Measurements from ENCODE around the gene RFC2.

The RFC2 gene

DNA sequence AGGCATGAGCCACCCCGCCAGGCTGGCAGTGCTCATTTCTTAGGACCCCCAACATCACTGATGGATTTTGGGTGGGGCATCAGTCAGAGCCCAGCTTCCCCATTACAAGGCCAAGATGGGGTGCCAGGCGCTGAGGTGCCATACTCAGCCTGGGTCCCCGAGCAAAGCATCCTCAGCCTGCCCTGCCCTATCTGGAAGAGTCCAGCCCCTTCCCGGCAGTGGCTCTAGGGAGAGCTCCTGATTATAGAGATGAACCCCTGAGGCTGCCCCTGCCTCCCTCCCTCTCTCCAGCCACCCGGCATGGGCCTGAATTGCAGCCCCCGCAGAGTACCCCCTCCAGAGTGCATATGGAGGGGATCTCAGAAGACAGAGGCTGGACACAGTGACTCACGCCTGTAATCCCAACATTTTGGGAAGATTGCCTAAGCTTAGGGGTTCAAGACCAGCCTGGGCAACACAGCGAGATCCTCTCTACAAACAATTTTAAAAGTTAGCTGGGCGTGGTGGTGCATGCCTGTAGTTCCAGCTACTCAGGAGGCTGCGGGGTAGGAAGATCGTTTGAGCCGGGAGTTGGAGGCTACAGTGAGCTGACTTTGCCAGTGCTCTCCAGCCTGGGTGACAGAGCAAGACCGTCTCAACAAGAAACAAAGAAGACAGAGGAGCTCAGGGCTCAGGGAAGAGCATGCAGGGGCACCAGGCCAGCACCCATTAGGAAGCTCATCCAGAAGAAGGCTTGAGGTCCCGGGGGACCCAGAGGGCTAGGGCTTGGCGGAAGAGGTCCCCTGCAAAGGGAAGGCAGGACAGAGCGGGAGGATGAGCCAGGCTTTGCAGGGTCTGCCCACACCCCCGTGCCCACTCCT, 31.1 kb downstream of the RFC2 start:
- peaks cover 0 to 39% (median 0%) of the 10 kb centered on the region in 3 donors for H3K36me3 ChIP-seq
- no peaks in the 10 kb centered on the region for H3K27me3 ChIP-seq
- intact Hi-C loops (cut with DNase I; ENCODE audit: low total_unique reads) = no loop called here
- no peaks in the 10 kb centered on the region for H3K9me3 ChIP-seq
- no peak overlapping the region for H3K4me3 ChIP-seq
- no peaks in the 10 kb centered on the region for H3K4me1 ChIP-seq
- H3K27ac ChIP-seq = no peak overlapping the region
- DNase-seq = no peak
- TF ChIP-seq, protein P1, sequence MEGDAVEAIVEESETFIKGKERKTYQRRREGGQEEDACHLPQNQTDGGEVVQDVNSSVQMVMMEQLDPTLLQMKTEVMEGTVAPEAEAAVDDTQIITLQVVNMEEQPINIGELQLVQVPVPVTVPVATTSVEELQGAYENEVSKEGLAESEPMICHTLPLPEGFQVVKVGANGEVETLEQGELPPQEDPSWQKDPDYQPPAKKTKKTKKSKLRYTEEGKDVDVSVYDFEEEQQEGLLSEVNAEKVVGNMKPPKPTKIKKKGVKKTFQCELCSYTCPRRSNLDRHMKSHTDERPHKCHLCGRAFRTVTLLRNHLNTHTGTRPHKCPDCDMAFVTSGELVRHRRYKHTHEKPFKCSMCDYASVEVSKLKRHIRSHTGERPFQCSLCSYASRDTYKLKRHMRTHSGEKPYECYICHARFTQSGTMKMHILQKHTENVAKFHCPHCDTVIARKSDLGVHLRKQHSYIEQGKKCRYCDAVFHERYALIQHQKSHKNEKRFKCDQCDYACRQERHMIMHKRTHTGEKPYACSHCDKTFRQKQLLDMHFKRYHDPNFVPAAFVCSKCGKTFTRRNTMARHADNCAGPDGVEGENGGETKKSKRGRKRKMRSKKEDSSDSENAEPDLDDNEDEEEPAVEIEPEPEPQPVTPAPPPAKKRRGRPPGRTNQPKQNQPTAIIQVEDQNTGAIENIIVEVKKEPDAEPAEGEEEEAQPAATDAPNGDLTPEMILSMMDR (IDR thresholded peaks at IDR 0.05) = no peak

DNA sequence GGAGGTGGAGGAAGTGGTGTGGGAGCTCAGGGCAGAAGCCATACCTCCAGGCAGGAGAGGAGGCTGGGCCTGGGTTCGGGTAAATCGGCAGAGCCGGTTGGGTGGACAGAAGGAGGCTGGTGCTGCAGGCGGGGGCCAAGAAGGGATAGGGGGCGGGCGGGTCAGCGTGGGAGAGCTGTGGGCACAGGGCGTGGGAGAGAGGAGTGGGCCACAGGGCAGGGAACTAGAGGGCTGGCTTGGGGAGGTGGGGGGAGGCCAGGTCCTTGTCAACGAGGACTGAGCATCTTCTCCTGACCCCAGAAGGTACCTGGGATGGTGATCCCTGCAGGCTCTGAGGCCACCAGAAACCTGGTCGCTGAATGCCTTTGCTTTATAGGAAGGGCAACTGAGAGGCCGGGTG, 32.5 kb downstream of the RFC2 start:
- Histone ChIP-seq H3K27ac (no peak overlapping the region), H3K9me3 (no peaks in the 10 kb centered on the region), H3K36me3 (peaks cover 0 to 27% (median 0%) of the 10 kb centered on the region in 3 donors), H3K27me3 (no peaks in the 10 kb centered on the region), H3K4me3 (no peak overlapping the region), H3K4me1 (no peaks in the 10 kb centered on the region)
- intact Hi-C loops (cut with DNase I; ENCODE audit: low total_unique reads) = no loop called here
- no peak for DNase-seq
- TF ChIP-seq, protein P1 (IDR thresholded peaks at IDR 0.05) = no peak

DNA sequence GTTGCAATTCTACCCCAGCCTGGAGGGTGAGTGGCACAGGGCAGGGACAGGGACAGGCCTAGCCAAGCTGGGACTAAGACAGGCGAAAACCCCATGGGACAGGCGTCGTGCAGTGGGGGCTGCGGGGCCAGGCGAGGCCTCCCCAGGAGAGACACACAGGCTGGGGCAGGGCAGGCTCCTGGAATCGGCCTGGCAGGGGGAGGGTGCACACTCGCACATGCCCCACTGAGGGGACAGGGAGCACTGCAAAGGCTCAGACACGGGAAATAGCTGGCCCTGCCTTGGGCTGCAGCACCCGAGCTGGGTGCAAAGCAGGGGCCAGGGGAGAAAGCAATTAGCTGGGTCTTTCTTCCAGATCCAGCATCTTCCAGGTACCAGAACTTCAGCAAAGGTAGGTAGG, 34.0 kb downstream of the RFC2 start:
- intact Hi-C loops (cut with DNase I; ENCODE audit: low total_unique reads) = no loop called here
- TF ChIP-seq, protein P1 (IDR thresholded peaks at IDR 0.05) = no peak
- no peaks in the 10 kb centered on the region for H3K9me3 ChIP-seq
- no peak overlapping the region for H3K4me3 ChIP-seq
- no peak for DNase-seq
- H3K36me3 ChIP-seq = peaks cover 0 to 13% (median 0%) of the 10 kb centered on the region in 3 donors
- peaks cover 0 to 2% of the 10 kb centered on the region in 2 donors for H3K27me3 ChIP-seq
- H3K4me1 ChIP-seq = no peaks in the 10 kb centered on the region
- H3K27ac ChIP-seq = no peak overlapping the region

DNA sequence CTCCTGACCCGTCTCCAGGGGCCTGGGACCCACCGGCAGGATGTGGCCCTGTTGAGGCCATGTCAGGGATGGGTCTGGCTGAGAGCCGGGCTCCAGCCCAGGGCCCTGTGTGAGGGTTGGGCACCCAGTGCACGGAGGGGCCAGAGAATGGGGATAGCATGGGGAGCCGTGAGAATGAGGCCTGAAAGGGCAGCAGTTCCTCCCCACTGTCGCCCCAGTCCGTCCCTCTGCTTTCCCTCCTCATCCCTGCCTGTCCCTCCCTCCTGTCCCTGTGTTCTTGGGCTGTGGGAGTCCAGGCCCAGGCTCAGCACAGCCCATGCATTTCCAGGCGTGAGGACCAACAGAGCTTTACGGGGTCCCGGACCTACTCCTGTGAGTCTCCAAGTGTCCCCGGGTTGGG, 34.8 kb downstream of the RFC2 start:
- no peak overlapping the region for H3K4me3 ChIP-seq
- DNase-seq = no peak
- TF ChIP-seq, protein P1 (IDR thresholded peaks at IDR 0.05) = no peak
- peaks cover 0 to 4% (median 0%) of the 10 kb centered on the region in 3 donors for H3K36me3 ChIP-seq
- H3K9me3 ChIP-seq = no peaks in the 10 kb centered on the region
- H3K27me3 ChIP-seq = peaks cover 0 to 5% of the 10 kb centered on the region in 2 donors
- intact Hi-C loops (cut with DNase I; ENCODE audit: low total_unique reads) = no loop called here
- no peaks in the 10 kb centered on the region for H3K4me1 ChIP-seq
- H3K27ac ChIP-seq = no peak overlapping the region

DNA sequence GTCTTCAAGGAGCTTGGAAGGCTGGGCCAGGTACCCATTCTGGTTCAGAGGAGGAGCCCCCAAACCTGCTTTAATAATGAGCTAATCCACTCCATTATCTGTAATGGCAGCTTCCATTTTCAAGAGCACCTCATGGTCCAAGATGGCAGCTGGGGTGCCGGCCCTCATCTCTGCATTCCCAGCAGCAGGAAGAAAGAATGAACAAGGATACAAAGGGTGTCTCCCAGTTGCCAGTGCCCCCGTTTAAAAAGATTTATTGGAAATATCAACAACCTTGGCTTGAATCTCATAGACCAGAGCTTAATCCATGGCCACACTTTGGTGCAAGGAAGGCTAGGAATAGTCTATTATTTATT, 35.9 kb downstream of the RFC2 start:
- H3K27me3 ChIP-seq = peaks cover 0 to 5% of the 10 kb centered on the region in 2 donors
- no peaks in the 10 kb centered on the region for H3K36me3 ChIP-seq
- H3K27ac ChIP-seq = no peak overlapping the region
- TF ChIP-seq, protein P1 (IDR thresholded peaks at IDR 0.05) = no peak
- H3K9me3 ChIP-seq = no peaks in the 10 kb centered on the region
- no peak overlapping the region for H3K4me3 ChIP-seq
- no peaks in the 10 kb centered on the region for H3K4me1 ChIP-seq
- intact Hi-C loops (cut with DNase I; ENCODE audit: low total_unique reads) = no loop called here
- DNase-seq = no peak
